HEK293 (cell line): Measurements from ENCODE around the gene CPEB2.
A peak's percentile ranks its signal among the peaks of the same experiment; 100 is the strongest.
"Not testable (repeated sequence)": the region's sequence is repeated elsewhere in the genome, so short reads cannot be mapped to it uniquely, and the experiment has no call there.

ENCODE experiments used
- CTCF ChIA-PET: fragments of 350-600 bp; formaldehyde crosslinking; extraction: SDS; loops from one replicate; lab custom pipeline; 2021; ENCODE audit warnings: antibody characterized with exemption; lab: Yijun Ruan, JAX
- POLR2A ChIA-PET: fragments of 300-600 bp; formaldehyde crosslinking; extraction: SDS; loops from one replicate; lab custom pipeline; 2020; ENCODE audit warnings: antibody characterized with exemption, inconsistent platforms; lab: Yijun Ruan, JAX
- H3K27ac ChIP-seq: fragments of 200-500 bp; sonication (Bioruptor generic); 2 replicates; pipeline ENCODE4 v1.5.1; 2014; ENCODE audit warnings: low read depth, low read length, control low read depth, inconsistent platforms; ENCODE audit errors: extremely low read depth
- H3K36me3 ChIP-seq, 2 experiments: fragments of 200-500 bp in 1 of 2; sonication (Bioruptor generic) in 1 of 2; 1 replicate in 1 of 2; 2 replicates in 1 of 2; pipeline ENCODE4 v1.5.1; 2014 to 2017; ENCODE audit warnings: inconsistent platforms in 2 of 2, low read length in 2 of 2; ENCODE audit not compliant: control insufficient read depth in 2 of 2, insufficient read depth in 1 of 2
- H3K4me1 ChIP-seq: fragments of 200-500 bp; sonication (Bioruptor generic); 2 replicates; pipeline ENCODE4 v1.5.1; 2014; ENCODE audit warnings: mild to moderate bottlenecking, low read length, inconsistent platforms; ENCODE audit not compliant: control insufficient read depth, insufficient read depth
- H3K4me3 ChIP-seq: 2 replicates; pipeline ENCODE4 v1.5.1; 2011; ENCODE audit warnings: low read depth, mild to moderate bottlenecking, control low read depth, low read length, moderate library complexity
- H3K9me3 ChIP-seq: fragments of 200-500 bp; sonication (Bioruptor generic); 2 replicates; pipeline ENCODE4 v1.5.1; 2014; ENCODE audit warnings: low read depth, low read length, inconsistent platforms; ENCODE audit not compliant: control insufficient read depth, insufficient read depth
- GLI2 ChIP-seq: fragments of 450-650 bp; formaldehyde crosslinking; IDR thresholded peaks from 2 replicates; pipeline ENCODE4; 2017; ENCODE audit warnings: missing biosample characterization, missing genetic modification characterization, low read depth, borderline replicate concordance
- SETDB1 ChIP-seq: IDR thresholded peaks from one replicate; pipeline ENCODE4 v1.6.1; 2017; ENCODE audit warnings: mild to moderate bottlenecking, low read length, moderate library complexity, mixed read lengths; ENCODE audit not compliant: insufficient read length
- SP7 ChIP-seq: fragments of 450-650 bp; formaldehyde crosslinking; IDR thresholded peaks from 2 replicates; pipeline ENCODE4 v1.5.1; 2016; ENCODE audit warnings: missing biosample characterization, missing genetic modification characterization
- ZNF121 ChIP-seq: fragments of 450-650 bp; formaldehyde crosslinking; IDR thresholded peaks from 2 replicates; pipeline ENCODE4 v1.5.1; 2016; ENCODE audit warnings: missing biosample characterization, missing genetic modification characterization
- ZNF146 ChIP-seq: fragments of 450-650 bp; formaldehyde crosslinking; IDR thresholded peaks from 2 replicates; pipeline ENCODE4 v1.5.1; 2016; ENCODE audit warnings: missing biosample characterization, missing genetic modification characterization
- ZNF2 ChIP-seq: fragments of 450-650 bp; formaldehyde crosslinking; IDR thresholded peaks from 2 replicates; pipeline ENCODE4 v1.5.1; 2016; ENCODE audit warnings: missing biosample characterization, missing genetic modification characterization
- ZNF23 ChIP-seq: fragments of 450-650 bp; formaldehyde crosslinking; IDR thresholded peaks from 2 replicates; pipeline ENCODE4 v1.5.1; 2016; ENCODE audit warnings: missing biosample characterization, missing genetic modification characterization, borderline replicate concordance
- ZNF274 ChIP-seq, 2 experiments: fragments of 200-500 bp in 1 of 2; fragments of 450-650 bp in 1 of 2; sonication (Bioruptor generic) in 1 of 2; formaldehyde crosslinking in 1 of 2; IDR thresholded peaks; 2 replicates each; pipeline versions ENCODE4 v1.5.1 to v1.6.1; 2014 to 2016; ENCODE audit warnings: borderline replicate concordance in 1 of 2, inconsistent platforms in 1 of 2, low read length in 1 of 2, missing biosample characterization in 1 of 2, missing genetic modification characterization in 1 of 2
- ZNF280D ChIP-seq: fragments of 450-650 bp; formaldehyde crosslinking; IDR thresholded peaks from 2 replicates; pipeline ENCODE4 v1.5.1; 2016; ENCODE audit warnings: missing biosample characterization, missing genetic modification characterization
- ZNF311 ChIP-seq: fragments of 450-650 bp; formaldehyde crosslinking; IDR thresholded peaks from 2 replicates; pipeline ENCODE4 v1.5.1; 2017; ENCODE audit warnings: missing biosample characterization, missing genetic modification characterization, borderline replicate concordance
- ZNF660 ChIP-seq: fragments of 450-650 bp; IDR thresholded peaks from 2 replicates; pipeline ENCODE4 v1.5.1; 2018; ENCODE audit warnings: missing biosample characterization, mild to moderate bottlenecking, missing genetic modification characterization
- TF ChIP-seq, protein P1 (sequence below): fragments of 450-650 bp; formaldehyde crosslinking; IDR thresholded peaks from 2 replicates; pipeline ENCODE4 v1.5.1; 2016; ENCODE audit warnings: missing biosample characterization, missing genetic modification characterization

The CPEB2 gene

DNA sequence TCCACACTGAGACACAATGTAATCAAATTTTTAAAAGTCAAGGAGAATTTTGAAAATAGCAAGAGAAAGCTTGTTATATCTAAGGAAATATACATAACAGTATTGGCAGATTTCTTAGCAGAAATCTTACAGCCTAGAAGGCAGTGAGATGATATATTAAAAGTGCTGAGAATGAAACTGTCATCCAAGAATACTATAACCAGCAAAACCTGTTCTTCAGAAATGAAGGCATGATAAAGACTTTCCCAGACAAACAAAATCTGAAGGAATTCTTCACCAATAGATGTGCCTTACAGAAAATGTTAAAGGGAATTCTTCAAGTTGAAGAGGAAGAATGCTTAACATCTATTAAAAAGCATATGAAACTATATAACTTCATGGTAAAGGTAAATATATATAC, 73.6 kb downstream of the CPEB2 start:
- ChIA-PET CTCF (no interaction called here), POLR2A (no interaction called here)
- H3K4me3 ChIP-seq, result no peak overlapping the region
- H3K27ac ChIP-seq, result no peak overlapping the region
- H3K9me3 ChIP-seq, result no peaks in the 10 kb centered on the region
- TF ChIP-seq, protein P1, sequence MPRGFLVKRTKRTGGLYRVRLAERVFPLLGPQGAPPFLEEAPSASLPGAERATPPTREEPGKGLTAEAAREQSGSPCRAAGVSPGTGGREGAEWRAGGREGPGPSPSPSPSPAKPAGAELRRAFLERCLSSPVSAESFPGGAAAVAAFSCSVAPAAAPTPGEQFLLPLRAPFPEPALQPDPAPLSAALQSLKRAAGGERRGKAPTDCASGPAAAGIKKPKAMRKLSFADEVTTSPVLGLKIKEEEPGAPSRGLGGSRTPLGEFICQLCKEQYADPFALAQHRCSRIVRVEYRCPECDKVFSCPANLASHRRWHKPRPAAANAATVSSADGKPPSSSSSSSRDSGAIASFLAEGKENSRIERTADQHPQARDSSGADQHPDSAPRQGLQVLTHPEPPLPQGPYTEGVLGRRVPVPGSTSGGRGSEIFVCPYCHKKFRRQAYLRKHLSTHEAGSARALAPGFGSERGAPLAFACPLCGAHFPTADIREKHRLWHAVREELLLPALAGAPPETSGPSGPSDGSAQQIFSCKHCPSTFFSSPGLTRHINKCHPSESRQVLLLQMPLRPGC, result no peak
- TF ChIP-seq SETDB1, result peak; percentile 82
- H3K36me3 ChIP-seq, result no peaks in the 10 kb centered on the region
- H3K4me1 ChIP-seq, result no peaks in the 10 kb centered on the region

DNA sequence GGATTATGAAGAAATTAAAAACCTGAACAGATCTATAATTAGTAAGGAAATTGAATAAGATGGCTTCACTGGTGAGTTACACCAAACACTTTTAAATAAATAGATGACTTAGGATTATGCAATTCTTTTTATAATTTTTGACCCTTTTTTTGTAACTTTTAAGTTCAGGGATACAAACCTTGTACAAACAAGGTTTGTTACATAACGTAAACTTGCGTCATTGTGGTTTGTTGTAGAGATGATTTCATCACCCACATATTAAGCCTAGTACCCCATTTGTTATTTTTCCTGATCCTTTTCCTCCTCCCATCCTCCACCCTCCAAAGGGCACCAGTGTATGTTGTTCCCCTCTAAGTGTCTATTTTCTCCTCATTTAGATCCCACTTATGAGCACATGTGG, 75.7 kb downstream of the CPEB2 start:
- no peak overlapping the region for H3K27ac ChIP-seq
- H3K36me3 ChIP-seq, result no peaks in the 10 kb centered on the region
- CTCF ChIA-PET, result no interaction called here
- TF ChIP-seq ZNF280D (tag by site-specific recombination) (no peak), ZNF121 (tag by site-specific recombination) (no peak)
- H3K9me3 ChIP-seq, result no peaks in the 10 kb centered on the region
- POLR2A ChIA-PET, result no interaction called here
- H3K4me1 ChIP-seq, result no peaks in the 10 kb centered on the region
- no peak overlapping the region for H3K4me3 ChIP-seq

DNA sequence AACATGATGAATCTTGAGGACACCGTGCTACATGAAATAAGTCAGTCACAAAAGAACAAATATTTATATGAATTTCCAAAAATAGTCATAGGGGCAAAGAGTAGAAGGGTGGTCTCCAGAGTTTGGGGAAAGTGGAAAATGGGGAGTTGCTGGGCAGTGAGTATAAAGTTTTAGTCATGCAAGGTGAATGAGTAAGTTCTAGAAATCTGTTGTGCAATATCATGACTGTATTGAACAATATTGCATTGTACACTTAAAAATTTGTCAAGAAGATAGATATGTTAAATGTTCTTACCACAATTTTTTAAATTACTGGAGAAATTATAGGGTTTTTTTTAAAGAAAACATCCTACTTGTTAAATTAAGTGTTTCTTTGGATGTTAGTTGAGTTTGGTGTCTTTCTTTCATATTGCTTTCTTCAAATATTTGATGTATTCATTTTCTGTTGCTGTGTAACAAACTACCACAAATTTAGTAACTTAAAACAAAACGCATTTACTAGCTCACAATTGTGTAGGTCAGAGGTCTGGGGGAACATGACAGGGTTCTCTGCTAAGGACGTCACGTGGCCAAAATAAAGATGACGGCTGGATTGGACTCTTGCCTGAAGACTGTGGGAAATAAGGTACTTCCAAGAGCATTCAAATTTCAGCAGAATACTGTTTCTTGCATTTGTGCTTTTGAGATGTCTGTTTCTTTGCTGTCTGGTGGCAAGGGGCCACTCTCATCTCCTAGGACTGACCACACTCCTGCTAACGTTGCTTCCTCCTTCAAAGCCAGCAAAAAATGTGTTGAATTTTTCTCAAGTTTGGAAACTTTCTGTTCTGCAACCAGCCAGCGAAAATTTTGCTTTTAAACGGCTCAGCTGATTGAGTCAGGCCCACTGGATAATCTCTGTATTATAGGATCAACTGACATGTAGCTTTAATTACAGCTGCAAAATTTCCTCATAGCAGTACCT, 76.7 kb downstream of the CPEB2 start:
- H3K4me3 ChIP-seq, result no peak overlapping the region
- CTCF ChIA-PET, result interaction anchor here (0.6 kb wide), 1 partner anchor 323 kb away, joined by 6 read pairs; no protein-coding TSS in a partner anchor
- no peak for TF ChIP-seq ZNF2
- TF ChIP-seq ZNF146 (tag by site-specific recombination), result no peak
- TF ChIP-seq ZNF660, result no peak
- no peak for TF ChIP-seq ZNF311 (tag by site-specific recombination)
- no peak for TF ChIP-seq SP7
- TF ChIP-seq, all 188 proteins: peak for 0
- H3K4me1 ChIP-seq, result no peaks in the 10 kb centered on the region
- no peak overlapping the region for H3K27ac ChIP-seq
- POLR2A ChIA-PET, result no interaction called here
- no peaks in the 10 kb centered on the region for H3K36me3 ChIP-seq
- H3K9me3 ChIP-seq, result no peaks in the 10 kb centered on the region

- ChIA-PET CTCF (no interaction called here), POLR2A (no interaction called here)
- Histone ChIP-seq H3K4me3 (no peak overlapping the region), H3K9me3 (no peaks in the 10 kb centered on the region), H3K27ac (no peak overlapping the region), H3K4me1 (no peaks in the 10 kb centered on the region), H3K36me3 (no peaks in the 10 kb centered on the region)
- TF ChIP-seq ZNF274 (IDR thresholded peaks at IDR 0.05; ENCODE audit: low read length) (no peak), ZNF274 (tag by site-specific recombination; IDR thresholded peaks at IDR 0.05; ENCODE audit: borderline replicate concordance) (no peak), ZNF23 (tag by site-specific recombination) (no peak), GLI2 (tag by site-specific recombination) (no peak)
Measured at GRCh38 chr4:15084780-15085179, 82.5 kb downstream of the CPEB2 start.

DNA sequence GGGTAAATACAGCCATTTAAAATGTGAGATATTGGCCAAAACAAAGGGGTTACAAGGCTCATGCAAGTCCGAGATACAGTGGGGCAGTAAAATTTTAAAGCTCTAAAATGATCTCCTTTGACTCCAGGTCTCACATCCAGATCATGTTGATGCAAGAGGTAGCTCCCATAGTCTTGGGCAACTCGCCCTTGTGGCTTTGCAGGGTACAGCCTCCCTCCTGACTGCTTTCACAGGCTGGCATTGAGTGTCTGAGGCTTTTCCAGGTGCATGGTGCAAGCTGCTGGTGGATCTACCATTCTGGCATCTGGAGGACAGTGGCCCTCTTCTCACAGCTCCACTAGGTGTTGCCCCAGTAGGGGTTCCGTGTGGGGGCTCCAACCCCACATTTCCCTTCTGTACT, 83.5 kb downstream of the CPEB2 start:
- POLR2A ChIA-PET, H3K27ac ChIP-seq, H3K4me1 ChIP-seq, CTCF ChIA-PET, H3K9me3 ChIP-seq, H3K4me3 ChIP-seq, H3K36me3 ChIP-seq: not testable (repeated sequence)
